HG03575 (cell line): ENCODE measurements around the gene RPL7A.
"Not testable (repeated sequence)": the region's sequence is repeated elsewhere in the genome, so short reads cannot be mapped to it uniquely, and the experiment has no call there.

Source experiments
- ATAC-seq: cut with Tn5 transposase; IDR thresholded peaks from one replicate; pipeline ENCODE4 v1.9.1; 2021; ENCODE audit not compliant: unreplicated experiment, insufficient number of reproducible peaks, low FRiP score; ENCODE audit errors: extremely low read depth

Gene RPL7A

DNA sequence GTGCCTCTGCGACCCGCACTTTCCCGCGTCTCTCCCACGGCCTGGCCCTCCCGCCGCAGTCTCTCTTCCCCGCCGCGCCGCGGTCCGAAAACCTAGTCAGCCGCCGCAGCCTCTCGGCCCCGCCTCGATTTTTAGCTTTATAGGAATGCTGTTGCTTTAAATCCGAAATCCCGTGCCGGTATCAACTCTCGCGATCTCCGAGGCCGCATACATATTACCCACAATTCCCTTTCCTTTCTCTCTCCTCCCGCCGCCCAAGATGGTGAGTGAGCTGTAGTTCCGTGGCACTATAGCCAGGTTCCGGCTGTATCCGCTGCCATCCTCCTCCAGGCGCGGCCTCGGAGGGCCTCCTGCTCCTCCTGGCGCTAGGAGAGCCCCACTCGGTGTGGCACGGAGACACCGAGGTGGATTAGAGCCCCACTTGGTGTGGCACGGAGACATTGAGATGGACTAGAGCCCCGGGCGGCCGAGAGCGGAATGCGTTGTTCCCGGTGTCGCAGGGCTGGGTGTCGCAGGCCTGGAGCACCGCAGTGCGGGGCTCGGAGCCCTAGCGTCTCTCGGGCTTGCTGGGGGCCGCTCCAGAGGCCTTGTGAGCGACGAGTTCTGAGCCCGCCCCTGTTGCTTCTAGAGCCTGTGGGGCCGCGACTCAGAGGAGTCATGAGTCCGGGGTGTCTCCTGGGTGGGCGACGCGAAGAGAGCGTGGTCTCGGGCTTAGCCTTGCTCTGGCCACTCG, at the start of gene RPL7A, which contains the start of gene MED22:
RPL7A (plus strand) TSS at position 234 of the 733 bp plus-strand sequence; CDS start at position 260, 26 bp downstream.
MED22 (minus strand) TSS at position 147 of the 733 bp plus-strand sequence. CDS start 1,469 bp downstream, outside the sequence.
- ATAC-seq = no peak

- ATAC-seq = not testable (repeated sequence)
Measured at GRCh38 chr9:133299996-133300395, 48.0 kb upstream of the RPL7A start.

DNA sequence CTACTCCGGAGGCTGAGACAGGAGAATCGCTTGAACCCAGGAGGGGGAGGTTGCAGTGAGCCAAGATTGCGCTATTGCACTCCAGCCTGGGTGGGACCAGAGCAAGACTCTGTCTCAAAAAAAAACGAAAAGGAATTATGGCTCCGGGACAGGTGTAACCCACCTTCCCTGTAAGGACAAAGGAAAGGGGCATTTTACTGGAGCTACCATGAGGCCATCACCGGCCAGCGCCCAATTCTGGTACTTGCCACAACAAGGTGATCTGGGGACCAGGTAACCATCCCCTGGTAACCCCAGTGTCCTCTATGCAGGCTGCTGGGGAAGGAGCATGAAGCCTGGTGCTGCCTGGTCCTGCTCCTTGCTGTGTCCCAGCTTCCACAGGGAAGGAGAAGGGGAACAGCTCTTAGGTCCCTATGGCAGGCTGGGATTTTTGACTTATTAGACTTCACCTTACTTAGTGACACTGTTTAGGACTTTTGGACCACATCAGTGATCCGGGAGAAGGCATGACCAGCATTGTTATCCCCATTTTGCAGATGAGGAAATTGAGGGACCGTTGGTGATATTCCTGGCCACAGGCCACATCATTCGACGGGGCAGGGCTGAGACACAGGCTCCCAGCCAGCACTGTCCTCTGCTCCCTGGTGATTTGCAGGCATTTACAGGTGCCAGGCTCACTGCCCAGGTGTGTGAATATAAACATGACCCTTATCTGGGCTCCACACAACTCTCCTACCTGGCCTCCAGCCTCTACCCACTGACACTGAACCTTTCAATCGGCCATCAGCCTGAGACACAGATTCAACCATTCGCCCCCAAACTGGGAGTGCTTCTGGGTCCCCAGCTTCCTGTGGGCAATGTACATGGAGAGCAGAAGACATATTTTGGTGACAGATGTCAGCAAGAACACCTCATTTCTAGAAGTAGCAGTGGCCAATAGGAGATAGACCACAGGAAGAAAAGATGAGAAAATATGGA, 46.5 kb upstream of the RPL7A start:
- no peak for ATAC-seq

- ATAC-seq = no peak
Measured at GRCh38 chr9:133303266-133304157, 44.5 kb upstream of the RPL7A start.

- no peak for ATAC-seq
Measured at GRCh38 chr9:133304158-133304470, 43.9 kb upstream of the RPL7A start.

- no peak for ATAC-seq
Measured at GRCh38 chr9:133304477-133305377, 43.3 kb upstream of the RPL7A start.

DNA sequence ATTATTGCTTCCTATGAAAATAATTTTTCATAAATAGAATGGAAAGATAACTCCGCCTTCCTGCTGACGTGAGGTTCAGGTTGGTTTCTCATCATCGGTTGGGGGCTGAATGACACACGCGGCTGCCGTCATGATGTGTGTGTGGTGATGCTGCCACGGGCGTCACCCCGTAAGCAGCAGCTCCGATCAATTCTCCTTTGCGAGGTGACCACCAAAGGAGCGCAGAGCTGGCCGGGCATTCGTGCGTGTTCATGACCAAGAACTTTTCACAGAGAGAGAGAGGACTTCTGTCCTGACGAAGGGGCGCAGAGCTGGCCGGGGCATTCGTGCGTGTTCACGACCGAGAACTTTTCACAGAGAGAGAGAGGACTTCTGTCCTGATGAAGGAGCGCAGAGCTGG, 42.3 kb upstream of the RPL7A start:
- no peak for ATAC-seq

GRCh38 chr9:133306242-133307204, 41.5 kb upstream of the RPL7A start:
- no peak for ATAC-seq

GRCh38 chr9:133307301-133307700, 40.7 kb upstream of the RPL7A start:
- ATAC-seq = no peak

DNA sequence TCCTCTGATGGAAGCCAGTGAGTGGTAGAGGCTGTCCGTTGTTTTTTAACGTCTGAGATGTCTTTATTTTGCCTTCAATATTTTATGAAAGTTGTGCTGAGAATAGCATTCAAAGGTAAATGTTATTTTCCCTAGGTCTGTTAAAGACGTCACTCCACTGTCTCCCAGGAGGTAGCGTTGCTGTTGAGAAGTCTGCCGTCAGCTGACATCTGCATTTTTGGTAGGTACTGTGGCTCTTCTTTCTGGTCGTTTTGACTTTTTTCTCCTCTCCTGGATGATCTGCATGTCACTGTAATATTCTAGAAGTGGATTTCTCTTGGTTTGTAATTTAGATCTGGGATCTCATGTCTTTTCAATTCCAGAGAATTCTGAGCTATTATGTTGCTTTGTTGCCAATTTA, 38.4 kb upstream of the RPL7A start:
- no peak for ATAC-seq

- no peak for ATAC-seq
Measured at GRCh38 chr9:133315997-133316396, 32.0 kb upstream of the RPL7A start.

GRCh38 chr9:133317551-133317950, 30.5 kb upstream of the RPL7A start:
- ATAC-seq = not testable (repeated sequence)

GRCh38 chr9:133320421-133320881, 27.6 kb upstream of the RPL7A start:
- no peak for ATAC-seq

GRCh38 chr9:133321411-133321935, 26.5 kb upstream of the RPL7A start:
- no peak for ATAC-seq

GRCh38 chr9:133322701-133323100, 25.3 kb upstream of the RPL7A start:
- no peak for ATAC-seq

GRCh38 chr9:133323211-133323610, 24.8 kb upstream of the RPL7A start:
- ATAC-seq = no peak
